Erythroblast (primary cell): ENCODE data around the gene ZNF469.

Experiments
- GATA1 ChIP-seq: IDR thresholded peaks from 2 replicates; pipeline ENCODE4 v1.6.1; 2011; ENCODE audit warnings: low read depth, mild to moderate bottlenecking, control low read depth, low read length, moderate library complexity
- POLR2A ChIP-seq: IDR thresholded peaks from 2 replicates; pipeline ENCODE4 v1.6.1; 2011; ENCODE audit warnings: mild to moderate bottlenecking, low read length

- TF ChIP-seq POLR2A (no peak), GATA1 (no peak)
Measured at GRCh38 chr16:88401604-88402246, 19.0 kb downstream of the ZNF469 start.
